Measurements from ENCODE around the gene PTAFR. TPM values are rescaled to one million over a fixed set of nuclear protein-coding genes. Genes with fewer than 3 reads are reported as not detected.
A peak's percentile ranks its signal among the peaks of the same experiment; 100 is the strongest.

PTAFR gene
- total RNA-seq: 1 to 10 TPM in 3 of 5 donors, under 1 TPM in 1, not detected in 1; 0.45 to 3.5 (median 2.5) TPM
- polyA plus RNA-seq: 1 to 10 TPM; 1.2 to 1.9 (median 1.7) TPM
- long read RNA-seq, donor 1, full-length matches to known transcripts: 1 of 1 reads
- long read RNA-seq, donor 1, partial matches to known transcripts: 0 of 1 reads
- long read RNA-seq, donor 1, other reads (novel, unspliced or antisense): 0 of 1 reads
- long read RNA-seq, donor 2, full-length matches to known transcripts: 2 of 2 reads
- long read RNA-seq, donor 2, partial matches to known transcripts: 0 of 2 reads
- long read RNA-seq, donor 2, other reads (novel, unspliced or antisense): 0 of 2 reads
- long read RNA-seq, donor 3: 0 reads
- long read RNA-seq, donor 4: 0 reads
- long read RNA-seq, donor 5, full-length matches to known transcripts: 1 of 1 reads
- long read RNA-seq, donor 5, partial matches to known transcripts: 0 of 1 reads
- long read RNA-seq, donor 5, other reads (novel, unspliced or antisense): 0 of 1 reads
- long read RNA-seq, donor 6: 0 reads
- long read RNA-seq, donor 7, full-length matches to known transcripts: 3 of 502 reads
- long read RNA-seq, donor 7, partial matches to known transcripts: 111 of 502 reads
- long read RNA-seq, donor 7, other reads (novel, unspliced or antisense): 388 of 502 reads
- long read RNA-seq, donor 8, full-length matches to known transcripts: 1 of 1 reads
- long read RNA-seq, donor 8, partial matches to known transcripts: 0 of 1 reads
- long read RNA-seq, donor 8, other reads (novel, unspliced or antisense): 0 of 1 reads
- long read RNA-seq, donor 9: 0 reads
- long read RNA-seq, donor 10, full-length matches to known transcripts: 1 of 1 reads
- long read RNA-seq, donor 10, partial matches to known transcripts: 0 of 1 reads
- long read RNA-seq, donor 10, other reads (novel, unspliced or antisense): 0 of 1 reads

DNA sequence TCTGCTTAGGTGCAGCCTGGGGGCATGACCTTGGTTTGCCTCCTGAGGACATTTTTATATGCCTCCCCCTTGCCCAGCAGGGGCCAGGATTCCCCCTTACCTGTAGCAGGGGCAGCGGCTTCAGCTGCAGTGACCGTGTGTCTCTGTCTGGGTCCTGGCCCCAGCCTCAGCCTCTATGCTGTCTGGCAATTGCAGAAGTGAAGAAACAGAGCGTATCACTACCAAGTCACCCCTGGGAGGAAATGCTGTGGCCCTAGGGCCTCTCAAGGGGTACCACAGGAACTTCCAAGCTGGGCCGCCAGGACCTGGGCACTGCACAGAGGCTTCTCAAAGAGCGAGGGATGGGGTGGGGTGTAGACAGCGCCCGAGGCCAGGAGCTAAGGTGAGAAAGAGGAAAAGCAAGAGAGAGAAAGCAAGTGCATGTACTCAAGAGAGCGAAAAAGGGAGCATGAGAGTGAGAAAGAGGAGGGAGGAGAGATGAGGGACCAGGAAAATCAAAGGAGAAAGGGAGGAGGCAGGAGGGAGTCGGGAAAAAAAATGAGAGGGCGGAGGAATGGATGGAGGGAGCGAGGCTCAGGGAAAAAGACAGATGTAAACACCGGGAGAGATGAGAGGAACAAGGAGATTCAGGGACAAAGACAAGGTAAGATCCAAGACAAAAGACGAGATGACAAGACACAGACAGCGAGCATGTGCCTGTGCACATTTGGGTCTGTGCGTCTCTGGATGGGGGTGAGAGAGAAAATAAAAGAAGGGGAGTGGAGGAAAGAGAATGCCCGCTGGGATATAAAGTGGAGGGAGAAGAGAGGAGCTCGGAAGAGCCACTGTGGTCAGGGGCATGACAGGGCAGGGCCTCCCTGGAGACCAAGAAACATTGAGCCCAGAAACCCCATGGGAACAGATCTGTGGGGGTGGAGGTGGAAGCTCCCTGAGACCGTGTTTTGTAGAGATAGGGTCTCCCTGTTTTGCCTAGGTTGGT, at the start of gene PTAFR:
Gene PTAFR, minus strand, starts transcription at position 199 of the 979 bp plus-strand sequence. CDS start 25,669 bp downstream, outside the sequence.
- H3K9me3 ChIP-seq: no peaks in the 10 kb centered on the region
- no peaks in the 10 kb centered on the region for H3K36me3 ChIP-seq
- no peaks in the 10 kb centered on the region for H3K27me3 ChIP-seq
- WGBS, 5 donors: 69 to 84% (median 81%) methylated on average over 18 of the region's 18 CpGs
- peaks cover 20 to 55% (median 30%) of the 10 kb centered on the region in 4 donors for H3K4me1 ChIP-seq
- intact Hi-C loops (cut with DNase I; ENCODE audit: low total_unique reads): no loop called here
- TF ChIP-seq, protein P1, sequence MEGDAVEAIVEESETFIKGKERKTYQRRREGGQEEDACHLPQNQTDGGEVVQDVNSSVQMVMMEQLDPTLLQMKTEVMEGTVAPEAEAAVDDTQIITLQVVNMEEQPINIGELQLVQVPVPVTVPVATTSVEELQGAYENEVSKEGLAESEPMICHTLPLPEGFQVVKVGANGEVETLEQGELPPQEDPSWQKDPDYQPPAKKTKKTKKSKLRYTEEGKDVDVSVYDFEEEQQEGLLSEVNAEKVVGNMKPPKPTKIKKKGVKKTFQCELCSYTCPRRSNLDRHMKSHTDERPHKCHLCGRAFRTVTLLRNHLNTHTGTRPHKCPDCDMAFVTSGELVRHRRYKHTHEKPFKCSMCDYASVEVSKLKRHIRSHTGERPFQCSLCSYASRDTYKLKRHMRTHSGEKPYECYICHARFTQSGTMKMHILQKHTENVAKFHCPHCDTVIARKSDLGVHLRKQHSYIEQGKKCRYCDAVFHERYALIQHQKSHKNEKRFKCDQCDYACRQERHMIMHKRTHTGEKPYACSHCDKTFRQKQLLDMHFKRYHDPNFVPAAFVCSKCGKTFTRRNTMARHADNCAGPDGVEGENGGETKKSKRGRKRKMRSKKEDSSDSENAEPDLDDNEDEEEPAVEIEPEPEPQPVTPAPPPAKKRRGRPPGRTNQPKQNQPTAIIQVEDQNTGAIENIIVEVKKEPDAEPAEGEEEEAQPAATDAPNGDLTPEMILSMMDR (IDR thresholded peaks at IDR 0.05): no peak
- TF ChIP-seq POLR2A (IDR thresholded peaks at IDR 0.05) (no peak), EP300 (IDR thresholded peaks at IDR 0.05) (no peak), POLR2AphosphoS5 (IDR thresholded peaks at IDR 0.05) (no peak)
- no peak for DNase-seq
- H3K27ac ChIP-seq: peak within 1 kb of the TSS; percentile 48 to 81 (median 69)
- peak within 1 kb of the TSS; percentile 2 to 36 (median 24) for H3K4me3 ChIP-seq

GRCh38 chr1:28213315-28213714, 36.8 kb upstream of the PTAFR start:
- 34 to 86% (median 57%) methylated on average over 2 of the region's 2 CpGs for WGBS, 5 donors
- H3K9me3 ChIP-seq: no peaks in the 10 kb centered on the region
- H3K27me3 ChIP-seq: no peaks in the 10 kb centered on the region
- peaks cover 0 to 25% (median 4%) of the 10 kb centered on the region in 4 donors for H3K4me1 ChIP-seq
- intact Hi-C loops (cut with DNase I; ENCODE audit: low total_unique reads): no loop called here
- no peak for TF ChIP-seq EP300 (IDR thresholded peaks at IDR 0.05)
- no peak for TF ChIP-seq POLR2AphosphoS5 (IDR thresholded peaks at IDR 0.05)
- TF ChIP-seq, protein P1 (IDR thresholded peaks at IDR 0.05): no peak
- TF ChIP-seq POLR2A (IDR thresholded peaks at IDR 0.05): no peak
- no peak overlapping the region for H3K4me3 ChIP-seq
- no peak overlapping the region for H3K27ac ChIP-seq
- peaks cover 11 to 73% (median 62%) of the 10 kb centered on the region in 4 donors for H3K36me3 ChIP-seq
- no peak for DNase-seq

GRCh38 chr1:28209700-28210099, 33.2 kb upstream of the PTAFR start:
- H3K4me3 ChIP-seq: no peak overlapping the region
- peaks cover 19 to 91% (median 86%) of the 10 kb centered on the region in 4 donors for H3K36me3 ChIP-seq
- peaks cover 0 to 36% (median 12%) of the 10 kb centered on the region in 4 donors for H3K4me1 ChIP-seq
- no peak overlapping the region for H3K27ac ChIP-seq
- TF ChIP-seq POLR2AphosphoS5 (IDR thresholded peaks at IDR 0.05) (no peak), POLR2A (IDR thresholded peaks at IDR 0.05) (no peak), EP300 (IDR thresholded peaks at IDR 0.05) (no peak)
- TF ChIP-seq, protein P1 (IDR thresholded peaks at IDR 0.05): no peak
- H3K9me3 ChIP-seq: no peaks in the 10 kb centered on the region
- no peaks in the 10 kb centered on the region for H3K27me3 ChIP-seq
- no peak for DNase-seq
- intact Hi-C loops (cut with DNase I; ENCODE audit: low total_unique reads): no loop called here
- 39 to 68% (median 45%) methylated on average over 1 of the region's 1 CpG for WGBS, 5 donors
